ENCODE measurements around the gene SNCB.

SNCB gene

DNA sequence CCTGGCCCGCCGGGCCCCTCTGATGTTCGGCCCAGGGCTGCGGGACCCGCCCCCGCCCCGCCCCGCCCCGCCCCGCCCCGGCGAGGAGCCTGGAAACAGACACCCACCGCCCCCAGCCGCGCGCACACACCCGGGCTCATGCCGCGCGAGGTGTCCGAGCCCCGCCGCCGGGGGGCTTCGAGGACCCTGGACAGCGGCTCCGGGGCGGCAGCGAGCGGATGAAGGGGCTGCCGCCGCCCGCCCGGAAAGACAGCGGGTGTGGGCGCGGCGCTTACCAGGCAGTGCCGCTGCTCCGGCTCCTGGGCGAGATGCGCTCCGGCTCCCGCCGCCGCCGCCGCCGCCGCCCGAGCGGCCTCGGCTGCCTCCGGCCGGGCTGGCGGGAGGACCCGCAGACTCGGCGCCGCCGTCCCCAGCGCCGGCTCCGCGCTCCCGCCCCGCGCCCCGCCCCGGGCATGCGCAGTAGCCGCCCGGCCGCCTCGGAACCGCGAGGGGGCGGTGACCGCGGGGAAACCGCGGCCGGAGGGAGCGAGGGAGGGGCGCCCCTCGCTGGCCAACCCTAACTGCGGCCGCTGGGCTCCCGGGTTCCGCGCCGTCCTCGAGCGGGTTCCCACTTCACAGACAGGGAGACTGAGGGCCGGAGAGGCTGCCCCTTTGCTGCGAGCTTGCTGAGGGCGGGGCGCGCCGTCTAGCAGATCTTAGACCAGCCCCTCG is 20.5 kb downstream of the SNCB start, which contains the start of gene GPRIN1:
Gene GPRIN1 (minus strand): TSS at position 433 of the 711 bp plus-strand sequence. CDS start 10,322 bp downstream, outside the sequence.
- no peaks in the 10 kb centered on the region for H3K36me3 ChIP-seq (replicated peaks)
- TF ChIP-seq CTCF (IDR thresholded peaks at IDR 0.05; ENCODE audit: low read depth, low read length, missing control alignments), result peak; percentile 16
- H3K4me3 ChIP-seq (ENCODE audit: low read depth, low read length), result peak within 1 kb of the TSS; percentile 61
- in situ Hi-C loops (cut with HindIII; ENCODE audit: low pct_ligation_motif_present, low sequenced_read_pairs), result no loop called here
- no peak within 1 kb of the TSS for H3K27ac ChIP-seq
- DNase-seq, result no peak
- H3K27me3 ChIP-seq (replicated peaks), result no peaks in the 10 kb centered on the region

DNA sequence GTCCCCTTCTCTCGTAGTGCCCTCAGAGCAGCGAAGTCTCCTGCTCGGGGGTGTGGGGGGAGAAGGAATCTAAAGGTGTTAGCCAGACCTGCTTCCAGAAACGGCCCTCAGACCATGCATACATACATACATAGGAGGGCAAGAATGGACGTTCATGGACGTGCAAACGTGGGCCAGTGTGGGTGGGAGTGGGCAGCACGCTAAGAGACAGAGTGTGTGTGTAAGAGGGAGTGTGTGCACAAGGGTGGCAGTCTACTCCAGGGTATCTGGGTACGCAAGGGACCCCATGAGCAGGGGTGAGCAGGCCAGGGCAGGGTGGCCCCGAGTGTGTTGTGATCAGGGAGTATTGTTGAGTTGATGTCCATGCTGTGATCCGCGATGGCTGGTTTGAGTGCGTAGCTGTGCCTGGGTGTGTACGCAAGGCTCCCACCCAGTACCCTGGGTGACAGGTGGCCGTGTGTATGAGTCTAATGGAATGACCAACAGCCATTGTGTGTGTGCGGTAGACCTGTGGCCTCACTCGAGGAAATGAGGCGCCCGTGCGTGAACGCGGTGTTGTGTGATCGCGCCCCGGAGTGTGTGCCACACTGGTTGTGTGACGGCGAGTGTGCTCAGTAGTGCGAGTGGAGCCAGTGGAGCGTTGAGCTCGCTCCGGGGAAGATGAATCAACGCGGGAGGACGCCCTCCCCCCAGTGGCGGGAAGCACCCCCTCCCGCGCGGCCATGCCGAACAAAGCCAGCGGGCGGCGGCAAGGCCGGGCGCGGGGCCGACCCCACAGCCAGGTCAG is 21.2 kb downstream of the SNCB start:
- H3K27ac ChIP-seq, result no peak overlapping the region
- H3K4me3 ChIP-seq (ENCODE audit: low read depth, low read length), result peak overlapping the region; percentile 55
- no peaks in the 10 kb centered on the region for H3K36me3 ChIP-seq (replicated peaks)
- in situ Hi-C loops (cut with HindIII; ENCODE audit: low pct_ligation_motif_present, low sequenced_read_pairs), result no loop called here
- TF ChIP-seq CTCF (IDR thresholded peaks at IDR 0.05; ENCODE audit: low read depth, low read length, missing control alignments), result no peak
- DNase-seq, result no peak
- H3K27me3 ChIP-seq (replicated peaks), result no peaks in the 10 kb centered on the region

DNA sequence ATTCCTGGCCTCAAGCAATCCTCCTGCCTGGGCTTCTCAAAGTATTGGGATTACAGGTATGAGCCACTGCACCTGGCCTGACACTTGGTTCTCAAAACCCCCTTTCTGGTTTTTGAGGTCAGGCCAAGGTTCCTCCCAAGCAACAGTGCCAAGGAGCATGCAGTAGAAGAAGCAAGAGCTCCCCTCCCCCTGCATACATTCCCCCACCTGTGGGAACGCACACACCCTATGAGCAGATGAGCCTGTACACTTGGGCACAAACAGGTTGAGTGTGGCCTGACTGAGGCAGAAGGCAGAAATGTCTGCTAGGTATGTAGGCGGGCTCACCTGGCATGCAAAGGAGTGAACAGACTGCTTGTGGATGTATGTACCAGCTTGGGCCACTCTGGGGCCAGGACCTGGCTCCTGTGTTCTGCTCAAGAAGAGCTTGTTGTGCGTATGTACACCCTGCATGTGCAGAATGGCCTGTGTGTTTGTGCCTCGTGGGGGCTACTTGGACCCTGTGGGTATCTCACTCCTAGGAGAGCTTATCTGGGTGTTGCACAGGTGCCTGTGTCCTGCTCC is 22.1 kb downstream of the SNCB start:
- no peaks in the 10 kb centered on the region for H3K27me3 ChIP-seq (replicated peaks)
- H3K4me3 ChIP-seq (ENCODE audit: low read depth, low read length), result no peak overlapping the region
- no peak overlapping the region for H3K27ac ChIP-seq
- H3K36me3 ChIP-seq (replicated peaks), result no peaks in the 10 kb centered on the region
- TF ChIP-seq CTCF (IDR thresholded peaks at IDR 0.05; ENCODE audit: low read depth, low read length, missing control alignments), result no peak
- no peak for DNase-seq
- in situ Hi-C loops (cut with HindIII; ENCODE audit: low pct_ligation_motif_present, low sequenced_read_pairs), result no loop called here

DNA sequence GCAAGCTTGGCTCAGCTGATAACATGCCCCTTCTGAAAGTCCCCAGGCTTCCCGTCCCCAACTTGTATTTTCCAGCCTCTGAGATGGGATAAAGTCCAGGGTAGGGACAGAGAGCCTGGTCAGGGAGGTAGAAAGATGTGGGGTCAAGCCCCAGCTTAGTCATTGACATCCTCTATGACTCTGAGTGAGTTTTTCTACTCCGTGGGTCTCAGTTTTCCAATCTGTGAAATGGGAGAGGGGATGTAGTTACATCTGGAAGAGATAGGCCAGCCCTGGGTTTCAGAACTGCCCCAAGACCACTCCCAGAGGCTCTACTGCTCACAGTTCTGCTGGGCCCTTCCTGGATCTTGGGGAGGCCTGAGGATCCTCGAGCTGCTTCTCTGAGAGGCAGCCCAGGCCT is 23.5 kb downstream of the SNCB start:
- H3K27ac ChIP-seq, result no peak overlapping the region
- no peak for TF ChIP-seq CTCF (IDR thresholded peaks at IDR 0.05; ENCODE audit: low read depth, low read length, missing control alignments)
- H3K27me3 ChIP-seq (replicated peaks), result no peaks in the 10 kb centered on the region
- no peaks in the 10 kb centered on the region for H3K36me3 ChIP-seq (replicated peaks)
- in situ Hi-C loops (cut with HindIII; ENCODE audit: low pct_ligation_motif_present, low sequenced_read_pairs), result no loop called here
- H3K4me3 ChIP-seq (ENCODE audit: low read depth, low read length), result no peak overlapping the region
- DNase-seq, result no peak

DNA sequence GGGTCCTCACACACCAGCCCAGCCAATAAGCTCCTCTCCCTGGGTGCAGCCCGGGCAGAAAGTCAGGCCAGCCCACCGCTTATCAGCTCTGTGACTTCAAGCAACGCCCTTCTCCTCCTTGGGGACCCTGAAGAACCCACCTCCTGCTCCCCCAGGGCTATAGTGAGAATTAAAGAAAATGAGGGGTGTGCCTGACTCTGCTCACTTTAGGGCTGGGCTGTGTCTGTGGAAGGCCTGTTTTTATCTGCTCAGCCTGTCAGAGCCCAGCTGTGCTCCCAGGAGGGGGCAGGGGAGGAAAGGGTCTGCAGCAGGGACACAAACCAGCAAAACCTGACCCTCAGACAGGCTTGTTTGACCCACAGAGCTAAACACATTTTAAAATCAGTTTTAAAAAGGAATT is 24.3 kb downstream of the SNCB start:
- Histone ChIP-seq H3K36me3 (replicated peaks) (no peaks in the 10 kb centered on the region), H3K4me3 (ENCODE audit: low read depth, low read length) (no peak overlapping the region), H3K27me3 (replicated peaks) (no peaks in the 10 kb centered on the region), H3K27ac (no peak overlapping the region)
- DNase-seq, result no peak
- no peak for TF ChIP-seq CTCF (IDR thresholded peaks at IDR 0.05; ENCODE audit: low read depth, low read length, missing control alignments)
- in situ Hi-C loops (cut with HindIII; ENCODE audit: low pct_ligation_motif_present, low sequenced_read_pairs), result no loop called here
